ENCODE measurements around the gene CHL1.

The CHL1 gene

GRCh38 chr3:279325-279724, 82.8 kb downstream of the CHL1 start:
- no peak for DNase-seq

GRCh38 chr3:280681-281080, 84.1 kb downstream of the CHL1 start:
- no peak for DNase-seq

GRCh38 chr3:284322-284721, 87.8 kb downstream of the CHL1 start:
- no peak for DNase-seq

GRCh38 chr3:288417-288816, 91.9 kb downstream of the CHL1 start:
- no peak for DNase-seq

- DNase-seq: no peak
Observed at GRCh38 chr3:291028-291427, 94.5 kb downstream of the CHL1 start.

GRCh38 chr3:291646-292436, 95.3 kb downstream of the CHL1 start:
- no peak for DNase-seq

GRCh38 chr3:294096-294495, 97.5 kb downstream of the CHL1 start:
- DNase-seq: no peak

GRCh38 chr3:294581-294980, 98.0 kb downstream of the CHL1 start:
- DNase-seq: no peak

GRCh38 chr3:295166-295565, 98.6 kb downstream of the CHL1 start:
- DNase-seq: no peak

- no peak for DNase-seq
Observed at GRCh38 chr3:297585-297984, 101.0 kb downstream of the CHL1 start.

GRCh38 chr3:299590-300301, 103.2 kb downstream of the CHL1 start:
- no peak for DNase-seq

GRCh38 chr3:307182-307581, 110.6 kb downstream of the CHL1 start:
- DNase-seq: no peak

GRCh38 chr3:308597-309321, 112.2 kb downstream of the CHL1 start:
- peak in 4 of 14 donors; percentile 1 to 16 (median 10) for DNase-seq

GRCh38 chr3:312160-312733, 115.7 kb downstream of the CHL1 start:
- no peak for DNase-seq

- no peak for DNase-seq
Observed at GRCh38 chr3:312911-313310, 116.3 kb downstream of the CHL1 start.

GRCh38 chr3:317012-317411, 120.4 kb downstream of the CHL1 start:
- no peak for DNase-seq

GRCh38 chr3:318903-319302, 122.3 kb downstream of the CHL1 start:
- DNase-seq: no peak

- no peak for DNase-seq
Observed at GRCh38 chr3:324423-324822, 127.9 kb downstream of the CHL1 start.

- DNase-seq: no peak
Observed at GRCh38 chr3:325495-325894, 128.9 kb downstream of the CHL1 start.

- DNase-seq: no peak
Observed at GRCh38 chr3:330494-331115, 134.0 kb downstream of the CHL1 start.

- DNase-seq: no peak
Observed at GRCh38 chr3:331881-332280, 135.3 kb downstream of the CHL1 start.

- DNase-seq: no peak
Observed at GRCh38 chr3:332701-333100, 136.1 kb downstream of the CHL1 start.

GRCh38 chr3:335240-335639, 138.7 kb downstream of the CHL1 start:
- DNase-seq: no peak

All from C1 segment of cervical spinal cord (tissue), 14 donors.